Effector memory CD4-positive, alpha-beta T cell (primary cell): ENCODE results near the gene STAMBPL1.
"Not testable (repeated sequence)": the region's sequence is repeated elsewhere in the genome, so short reads cannot be mapped to it uniquely, and the experiment has no call there.

Experiments used
- DNase-seq, 3 donors: peaks; one replicate each; pipeline ENCODE4 v3.0.0-alpha.2; 2020
- H3K27ac ChIP-seq: 2 replicates; pipeline ENCODE4 v1.7.0; 2013; ENCODE audit warnings: mild to moderate bottlenecking, low read length, moderate library complexity; ENCODE audit not compliant: insufficient read depth, poor library complexity, severe bottlenecking
- H3K27me3 ChIP-seq: replicated peaks from 2 replicates; pipeline ENCODE4 v1.7.0; 2013; ENCODE audit warnings: mild to moderate bottlenecking, low read length; ENCODE audit not compliant: insufficient read depth, control insufficient read depth, poor library complexity, severe bottlenecking
- H3K36me3 ChIP-seq: 2 replicates; pipeline ENCODE4 v1.7.0; 2013; ENCODE audit warnings: mild to moderate bottlenecking, low read length, moderate library complexity; ENCODE audit not compliant: control insufficient read depth, insufficient read depth
- H3K4me1 ChIP-seq: 2 replicates; pipeline ENCODE4 v1.7.0; 2013; ENCODE audit warnings: low read length, mild to moderate bottlenecking; ENCODE audit not compliant: control insufficient read depth, insufficient read depth, poor library complexity, severe bottlenecking
- H3K4me3 ChIP-seq: 2 replicates; pipeline ENCODE4 v1.7.0; 2013; ENCODE audit warnings: low read length, low read depth, mild to moderate bottlenecking; ENCODE audit not compliant: insufficient read depth, poor library complexity, severe bottlenecking
- H3K9me3 ChIP-seq: 2 replicates; pipeline ENCODE4 v1.7.0; 2013; ENCODE audit warnings: mild to moderate bottlenecking, low read length, moderate library complexity; ENCODE audit not compliant: control insufficient read depth

Gene STAMBPL1

GRCh38 chr10:88928254-88928653 is 48.2 kb downstream of the STAMBPL1 start:
- no peaks in the 10 kb centered on the region for H3K27me3 ChIP-seq
- no peaks in the 10 kb centered on the region for H3K9me3 ChIP-seq
- no peak for DNase-seq
- H3K4me3 ChIP-seq = no peak overlapping the region
- peaks cover 23% of the 10 kb centered on the region for H3K36me3 ChIP-seq
- H3K27ac ChIP-seq = no peak overlapping the region
- H3K4me1 ChIP-seq = no peaks in the 10 kb centered on the region

- Histone ChIP-seq H3K9me3 (no peaks in the 10 kb centered on the region), H3K4me3 (no peak overlapping the region), H3K36me3 (peaks cover 13% of the 10 kb centered on the region), H3K27ac (no peak overlapping the region), H3K4me1 (peaks cover 9% of the 10 kb centered on the region), H3K27me3 (no peaks in the 10 kb centered on the region)
- DNase-seq = no peak
Measured at GRCh38 chr10:88931548-88931947, 51.5 kb downstream of the STAMBPL1 start.

GRCh38 chr10:88932029-88932428 is 52.0 kb downstream of the STAMBPL1 start:
- H3K27ac ChIP-seq, H3K4me3 ChIP-seq, H3K27me3 ChIP-seq, H3K36me3 ChIP-seq, H3K9me3 ChIP-seq, H3K4me1 ChIP-seq, DNase-seq: not testable (repeated sequence)

- peak in 1 of 3 donors; percentile 14 for DNase-seq
- peaks cover 9% of the 10 kb centered on the region for H3K4me1 ChIP-seq
- peaks cover 2% of the 10 kb centered on the region for H3K36me3 ChIP-seq
- no peaks in the 10 kb centered on the region for H3K27me3 ChIP-seq
- no peak overlapping the region for H3K27ac ChIP-seq
- H3K9me3 ChIP-seq = no peaks in the 10 kb centered on the region
- no peak overlapping the region for H3K4me3 ChIP-seq
Measured at GRCh38 chr10:88932539-88933256, 52.7 kb downstream of the STAMBPL1 start.

GRCh38 chr10:88933564-88933963 is 53.5 kb downstream of the STAMBPL1 start:
- no peaks in the 10 kb centered on the region for H3K9me3 ChIP-seq
- DNase-seq = no peak
- no peak overlapping the region for H3K4me3 ChIP-seq
- no peaks in the 10 kb centered on the region for H3K27me3 ChIP-seq
- H3K4me1 ChIP-seq = peaks cover 9% of the 10 kb centered on the region
- no peak overlapping the region for H3K27ac ChIP-seq
- H3K36me3 ChIP-seq = no peaks in the 10 kb centered on the region

- H3K4me3 ChIP-seq = no peak overlapping the region
- H3K4me1 ChIP-seq = peaks cover 9% of the 10 kb centered on the region
- H3K9me3 ChIP-seq = no peaks in the 10 kb centered on the region
- peak; percentile 34 to 55 (median 50) for DNase-seq
- no peaks in the 10 kb centered on the region for H3K36me3 ChIP-seq
- no peaks in the 10 kb centered on the region for H3K27me3 ChIP-seq
- H3K27ac ChIP-seq = no peak overlapping the region
Measured at GRCh38 chr10:88934900-88935672, 55.0 kb downstream of the STAMBPL1 start.

- H3K27me3 ChIP-seq = no peaks in the 10 kb centered on the region
- H3K4me1 ChIP-seq = peaks cover 9% of the 10 kb centered on the region
- no peak for DNase-seq
- H3K4me3 ChIP-seq = no peak overlapping the region
- H3K36me3 ChIP-seq = no peaks in the 10 kb centered on the region
- no peaks in the 10 kb centered on the region for H3K9me3 ChIP-seq
- H3K27ac ChIP-seq = no peak overlapping the region
Measured at GRCh38 chr10:88936656-88937055, 56.6 kb downstream of the STAMBPL1 start.

GRCh38 chr10:88938039-88938438 is 58.0 kb downstream of the STAMBPL1 start:
- DNase-seq = no peak
- Histone ChIP-seq H3K4me3 (no peak overlapping the region), H3K27me3 (no peaks in the 10 kb centered on the region), H3K9me3 (no peaks in the 10 kb centered on the region), H3K4me1 (peaks cover 9% of the 10 kb centered on the region), H3K36me3 (no peaks in the 10 kb centered on the region), H3K27ac (no peak overlapping the region)

- peaks cover 9% of the 10 kb centered on the region for H3K4me1 ChIP-seq
- no peak overlapping the region for H3K4me3 ChIP-seq
- H3K27ac ChIP-seq = no peak overlapping the region
- no peaks in the 10 kb centered on the region for H3K36me3 ChIP-seq
- no peaks in the 10 kb centered on the region for H3K9me3 ChIP-seq
- no peaks in the 10 kb centered on the region for H3K27me3 ChIP-seq
- DNase-seq = no peak
Measured at GRCh38 chr10:88938938-88939337, 58.9 kb downstream of the STAMBPL1 start.

- H3K36me3 ChIP-seq = no peaks in the 10 kb centered on the region
- DNase-seq = no peak
Measured at GRCh38 chr10:88941026-88941425, 61.0 kb downstream of the STAMBPL1 start.

More at GRCh38 chr10:88941026-88941425, 61.0 kb downstream of the STAMBPL1 start:
- Histone ChIP-seq H3K4me3 (no peak overlapping the region), H3K27me3 (no peaks in the 10 kb centered on the region), H3K9me3 (no peaks in the 10 kb centered on the region), H3K4me1 (no peaks in the 10 kb centered on the region), H3K27ac (no peak overlapping the region)
